LoVo (cell line): ENCODE measurements around the gene MACROD2.

Experiments
- DNase-seq: peaks from one replicate; pipeline ENCODE4 v3.0.0-alpha.2; 2016; ENCODE audit warnings: low spot score

The MACROD2 gene

DNA sequence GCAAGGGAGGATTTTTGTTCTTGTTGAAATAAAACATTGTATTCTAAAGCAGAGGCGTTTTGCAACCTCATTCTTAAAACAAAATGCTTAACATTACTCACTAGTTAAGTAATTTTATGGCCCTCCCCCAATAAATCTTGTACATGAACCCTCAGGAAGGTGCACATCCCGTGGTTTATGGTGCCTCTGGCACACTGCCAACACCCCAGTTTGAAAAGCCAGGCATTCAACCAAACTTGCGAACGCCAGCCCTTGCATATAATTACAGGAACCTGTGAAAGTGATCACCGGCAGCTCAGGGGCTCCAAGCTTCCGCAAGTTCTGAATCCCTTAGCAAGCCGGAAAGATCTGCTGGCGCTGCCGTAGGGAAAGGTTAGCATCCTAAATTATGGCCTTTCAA is 1451.1 kb downstream of the MACROD2 start:
- no peak for DNase-seq

DNA sequence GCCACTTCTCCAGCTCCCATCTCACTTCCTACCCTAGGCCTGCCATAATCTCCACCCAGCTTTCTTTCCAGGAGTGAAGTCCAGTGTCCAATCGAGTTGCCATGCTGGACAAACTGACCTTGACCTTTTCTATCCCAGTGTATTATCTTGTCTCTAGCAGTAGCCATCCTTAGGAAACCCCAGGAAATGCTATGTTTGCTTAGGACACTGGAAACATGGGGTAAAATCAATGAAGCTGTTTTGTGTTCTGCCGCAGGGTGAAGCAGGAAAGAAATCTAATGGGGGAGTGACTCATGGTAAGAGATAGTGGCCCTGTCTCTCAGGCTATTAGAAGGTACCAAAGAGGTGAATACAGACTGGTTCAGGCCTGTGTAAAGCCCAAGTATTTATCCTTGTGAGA is 1452.2 kb downstream of the MACROD2 start:
- no peak for DNase-seq

DNA sequence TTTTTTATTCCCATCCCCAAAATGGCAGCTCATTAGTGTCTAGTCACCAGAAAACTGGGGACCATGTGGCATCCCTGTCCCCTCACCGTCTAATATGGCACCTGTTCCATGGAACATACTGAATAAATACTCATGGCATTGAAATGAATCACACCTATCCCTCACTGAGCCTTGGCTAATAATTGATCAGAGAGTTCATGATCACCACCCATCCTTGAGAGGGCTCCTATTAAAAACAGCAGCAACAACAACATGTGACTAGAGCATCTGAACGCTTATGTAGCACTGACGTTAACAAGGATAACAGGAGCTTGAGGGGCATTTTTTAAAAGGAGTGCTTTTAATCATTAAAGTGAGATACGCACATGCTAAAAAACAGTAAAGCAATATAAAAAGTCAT is 1453.7 kb downstream of the MACROD2 start:
- DNase-seq: no peak

DNA sequence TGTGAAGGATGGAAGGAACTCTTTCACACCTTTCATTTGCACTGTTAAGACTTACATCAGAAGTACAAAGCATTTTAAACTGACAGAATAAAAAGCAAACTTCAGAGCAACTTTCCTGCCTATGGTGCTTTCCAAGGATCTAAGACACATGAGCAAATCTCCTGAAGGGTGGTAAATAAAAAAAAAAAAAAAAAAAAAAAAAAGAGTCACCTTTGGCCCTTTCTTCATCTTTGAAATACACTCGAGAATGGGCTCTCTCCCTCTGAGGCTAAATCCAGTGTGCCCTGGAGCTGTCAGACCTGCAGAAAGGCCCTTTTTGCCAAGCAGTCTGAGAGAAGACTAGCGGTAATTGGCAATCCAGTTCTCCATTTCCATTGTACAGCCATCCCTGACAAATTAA is 1455.9 kb downstream of the MACROD2 start:
- DNase-seq: no peak

DNA sequence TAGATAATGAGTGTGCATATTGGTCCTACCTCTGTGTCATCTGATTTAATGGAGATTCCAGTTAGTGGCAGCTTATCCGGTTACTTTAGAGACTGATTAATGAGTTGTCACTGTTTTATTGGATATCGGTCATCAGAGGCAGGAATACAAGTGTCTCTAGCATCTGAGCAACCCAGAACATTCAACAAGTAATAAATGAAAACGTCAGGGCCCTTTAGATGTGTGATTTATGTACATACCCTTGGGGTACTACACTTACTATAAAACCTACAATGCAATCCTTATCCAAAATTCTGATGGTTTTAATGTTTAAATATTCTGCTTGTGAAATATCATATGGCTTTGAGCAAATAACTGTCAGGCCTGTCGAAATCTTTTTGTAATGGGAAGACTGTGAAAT is 1460.0 kb downstream of the MACROD2 start:
- DNase-seq: no peak

DNA sequence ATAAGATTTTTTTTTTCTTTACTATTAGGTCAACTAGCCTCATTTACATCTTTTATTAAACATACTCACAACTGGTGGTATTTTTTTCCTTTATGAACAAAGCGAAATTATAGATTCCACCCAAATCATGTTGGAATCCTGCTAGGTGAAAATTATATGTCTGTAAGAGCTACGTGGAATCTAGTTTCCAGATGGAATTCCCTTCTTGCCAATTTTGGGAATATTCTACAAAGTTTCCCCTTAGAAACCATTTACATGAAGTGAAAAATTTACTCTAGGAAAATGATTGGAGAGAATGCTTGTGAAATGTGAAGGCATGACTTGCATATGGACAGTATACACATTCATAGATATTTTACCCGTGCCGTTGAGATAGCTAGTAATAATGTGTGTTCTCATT is 1466.6 kb downstream of the MACROD2 start:
- DNase-seq: no peak

DNA sequence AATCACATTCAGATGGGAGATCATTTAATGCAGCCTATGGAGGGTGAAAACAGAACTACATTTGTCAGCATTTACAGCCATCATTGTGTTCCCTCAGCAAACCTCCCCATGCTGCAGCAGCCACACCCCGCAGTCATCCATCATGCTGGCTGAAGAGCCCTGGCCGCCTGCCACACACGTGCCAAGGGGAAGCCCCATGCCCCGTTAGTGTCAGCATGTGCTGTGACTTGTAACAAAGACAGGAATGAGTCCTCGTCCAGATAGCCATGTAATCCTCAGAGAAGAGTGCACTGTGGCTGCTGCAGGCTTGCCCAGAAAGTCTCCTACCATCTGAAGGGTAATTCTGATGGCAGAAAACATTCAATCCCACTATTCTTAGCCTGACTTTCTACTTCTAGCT is 1480.2 kb downstream of the MACROD2 start:
- DNase-seq: peak; percentile 15

DNA sequence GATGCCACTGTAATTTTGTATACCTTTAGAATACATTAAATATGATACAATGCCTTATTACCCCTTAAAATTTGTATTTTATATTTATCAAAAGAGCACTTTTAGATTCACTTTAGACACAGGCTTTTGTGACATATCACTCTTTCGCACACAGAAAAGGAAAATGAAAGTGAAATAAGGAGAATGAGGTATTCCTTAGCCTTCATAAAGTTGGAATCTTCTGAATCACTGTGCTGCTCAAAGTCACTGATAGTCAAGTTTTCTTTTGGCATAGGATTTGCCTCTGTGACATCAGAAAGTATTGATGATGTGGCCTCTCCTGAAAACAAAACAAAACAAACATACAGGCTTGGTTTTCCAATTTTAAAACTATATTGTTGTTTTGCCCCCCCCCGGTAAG is 1480.9 kb downstream of the MACROD2 start:
- no peak for DNase-seq

DNA sequence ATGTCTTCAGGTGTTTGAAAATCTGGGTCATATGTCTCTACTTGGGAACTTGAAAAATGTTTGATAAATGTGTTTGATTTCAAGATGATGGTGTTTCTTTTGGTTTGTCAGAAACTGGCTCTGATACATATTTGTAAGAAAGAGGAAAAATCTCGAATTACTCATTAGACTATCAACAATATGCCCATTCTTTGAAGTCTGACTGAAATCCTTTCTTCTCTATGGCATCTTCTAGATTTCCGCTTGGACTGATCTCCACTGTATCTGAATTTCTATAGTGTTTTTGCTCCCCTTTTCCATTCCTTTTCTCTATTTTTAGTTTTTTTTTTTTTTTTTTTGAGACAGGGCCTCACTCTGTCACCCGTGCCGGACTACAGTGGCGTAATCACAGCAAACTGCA is 1481.5 kb downstream of the MACROD2 start:
- DNase-seq: no peak

DNA sequence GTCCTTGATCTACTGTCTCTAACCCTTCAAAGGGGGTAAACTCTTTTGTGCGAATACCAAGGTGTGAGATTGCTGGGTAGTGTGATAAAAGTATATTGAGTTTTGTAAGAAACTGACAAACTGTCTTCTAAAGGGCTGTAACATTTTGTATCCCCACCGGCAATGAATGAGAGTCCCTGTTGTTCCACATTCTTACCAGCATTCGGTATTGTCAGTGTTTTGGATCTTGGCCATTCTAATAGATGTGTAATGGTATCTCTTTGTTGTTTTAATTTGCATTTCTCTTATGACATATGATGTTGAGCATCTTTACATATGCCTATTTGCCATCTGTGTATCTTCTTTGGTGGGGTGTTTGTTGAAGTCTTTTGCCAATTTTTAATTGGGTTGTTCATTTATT is 1487.2 kb downstream of the MACROD2 start:
- no peak for DNase-seq

DNA sequence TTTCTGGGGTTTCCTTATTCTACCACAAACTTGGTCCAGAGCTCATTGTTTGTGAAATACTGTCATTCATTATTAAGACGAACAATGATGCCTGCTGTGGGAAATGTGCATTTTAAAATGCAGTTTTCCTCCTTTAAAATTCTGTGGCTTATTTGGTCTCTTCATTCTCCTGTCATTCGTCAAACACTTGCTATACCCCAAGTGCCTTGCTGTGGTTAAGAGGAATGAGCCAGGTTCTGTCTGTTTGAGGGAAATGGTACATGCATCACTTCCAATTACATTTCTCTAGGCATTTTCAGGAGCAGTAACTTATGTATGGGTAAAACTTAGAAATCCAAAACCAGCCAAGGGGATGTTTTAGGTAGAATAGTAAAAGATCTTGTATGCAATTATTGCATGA is 1490.2 kb downstream of the MACROD2 start:
- DNase-seq: no peak

DNA sequence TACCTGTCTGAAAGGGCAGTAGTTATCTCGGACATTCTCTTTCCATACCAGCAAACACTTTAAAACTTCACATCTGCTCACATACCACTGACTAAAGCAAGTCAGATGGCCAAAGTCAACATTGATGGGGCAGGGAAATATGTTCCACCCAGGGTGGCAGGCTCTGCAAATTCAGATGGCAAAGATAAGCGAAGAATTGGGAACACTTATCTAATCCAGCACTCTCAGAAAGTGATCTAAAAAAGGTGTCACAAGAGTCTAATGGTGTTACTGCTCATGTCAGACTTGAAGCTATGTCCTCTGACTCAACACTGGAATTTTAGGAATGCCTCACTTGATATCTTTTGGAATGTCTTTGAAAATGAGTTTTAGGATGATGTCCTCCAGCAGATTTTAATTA is 1491.7 kb downstream of the MACROD2 start:
- no peak for DNase-seq

DNA sequence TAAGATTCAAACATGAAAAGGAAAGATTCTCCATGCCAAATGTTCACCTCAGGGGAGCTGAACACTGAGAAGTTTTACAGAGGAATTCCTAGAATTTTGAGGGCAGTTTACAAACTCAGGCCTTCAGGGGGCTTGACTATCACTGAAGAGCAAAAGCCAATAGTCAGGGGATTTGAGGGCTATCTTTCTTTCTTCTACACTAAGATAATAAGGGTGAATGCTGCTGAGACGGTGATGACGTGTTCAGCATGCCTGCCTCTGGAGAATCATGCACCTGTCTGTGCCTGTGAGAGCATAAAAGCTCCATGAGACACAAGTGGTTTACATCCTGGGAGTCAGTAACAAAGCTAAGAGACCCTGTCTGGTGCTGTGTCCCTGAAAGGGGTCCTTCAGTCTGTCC is 1492.4 kb downstream of the MACROD2 start:
- no peak for DNase-seq

DNA sequence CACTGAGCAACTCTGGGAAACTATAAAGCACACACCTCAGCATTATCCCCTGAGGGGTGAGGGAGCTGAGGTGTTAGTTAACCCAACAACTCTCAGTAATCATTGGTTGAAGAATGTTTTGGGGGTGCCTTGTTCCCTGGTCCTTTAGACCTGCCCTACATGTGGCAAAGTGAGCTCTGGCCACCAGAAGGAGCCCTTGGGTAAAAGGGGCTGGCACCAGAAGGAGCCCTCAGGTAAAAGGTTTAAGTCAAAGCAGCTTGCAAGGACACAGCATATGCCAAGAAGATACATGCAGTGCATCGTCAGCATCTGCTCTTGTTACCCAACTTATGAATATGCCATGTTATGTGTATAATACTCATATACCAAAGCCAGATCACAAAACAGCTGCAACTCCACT is 1496.3 kb downstream of the MACROD2 start:
- no peak for DNase-seq

DNA sequence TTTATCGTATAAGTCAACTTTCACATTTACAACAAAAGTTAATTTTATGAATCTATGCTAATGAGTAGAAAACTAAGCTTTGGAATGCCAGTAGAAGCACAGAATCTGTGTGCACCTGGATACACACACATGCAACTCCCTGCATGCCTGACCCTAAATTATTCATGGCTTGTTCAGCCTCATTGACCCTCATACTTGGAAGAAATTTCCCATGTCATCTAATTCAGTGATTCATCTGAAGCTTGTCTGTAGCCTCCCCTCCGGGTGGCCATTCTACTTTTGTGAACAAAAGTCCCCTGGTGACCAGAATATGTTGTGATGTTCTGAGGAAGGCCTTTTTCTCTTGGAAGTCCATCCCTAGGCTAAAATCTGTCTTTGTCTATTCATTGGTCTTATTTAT is 1499.5 kb downstream of the MACROD2 start:
- DNase-seq: no peak

DNA sequence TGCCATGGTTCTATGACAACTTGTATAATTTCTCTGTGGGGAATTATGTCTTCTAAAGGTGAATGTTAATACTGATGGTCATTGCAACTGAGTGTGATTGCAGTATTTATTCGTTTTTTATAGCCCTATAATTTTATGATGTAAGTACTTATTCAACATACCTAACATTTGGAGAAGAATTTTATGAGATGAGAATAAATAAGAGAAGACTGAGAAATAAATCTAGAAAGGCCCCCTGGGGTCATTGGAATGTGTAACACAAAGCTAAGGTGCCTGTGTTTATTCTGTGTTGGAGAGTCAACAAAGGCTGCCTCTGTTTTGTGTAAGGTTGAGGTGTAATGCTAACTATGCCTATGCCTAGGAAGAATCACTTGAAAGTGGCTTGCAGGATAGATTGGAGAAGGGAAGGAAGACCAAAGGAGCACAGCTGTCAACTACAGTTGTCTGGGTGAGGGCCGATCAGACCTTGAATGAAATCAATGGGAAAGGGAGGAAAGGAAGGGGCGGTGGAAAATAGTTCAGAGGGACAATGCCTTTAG is 1501.3 kb downstream of the MACROD2 start:
- DNase-seq: peak; percentile 2

DNA sequence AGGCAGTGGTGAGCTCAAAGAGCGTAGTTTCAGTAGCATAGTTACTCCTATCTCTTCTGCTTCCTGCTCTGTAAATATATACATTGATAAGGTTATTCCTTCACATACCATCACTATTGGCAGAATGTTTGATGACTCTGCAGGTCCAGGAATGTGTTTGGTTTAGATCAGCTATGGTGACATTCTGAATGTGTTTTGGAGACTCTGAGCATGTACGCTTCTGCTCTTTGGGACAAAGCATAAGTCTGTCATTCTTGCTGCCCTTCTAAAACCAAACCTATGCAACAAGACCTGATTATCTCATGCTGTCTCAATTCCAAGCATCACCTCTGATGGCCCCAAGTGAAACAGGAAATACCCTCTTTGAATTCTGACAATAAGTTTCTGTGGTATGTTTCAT is 1503.6 kb downstream of the MACROD2 start:
- DNase-seq: no peak

DNA sequence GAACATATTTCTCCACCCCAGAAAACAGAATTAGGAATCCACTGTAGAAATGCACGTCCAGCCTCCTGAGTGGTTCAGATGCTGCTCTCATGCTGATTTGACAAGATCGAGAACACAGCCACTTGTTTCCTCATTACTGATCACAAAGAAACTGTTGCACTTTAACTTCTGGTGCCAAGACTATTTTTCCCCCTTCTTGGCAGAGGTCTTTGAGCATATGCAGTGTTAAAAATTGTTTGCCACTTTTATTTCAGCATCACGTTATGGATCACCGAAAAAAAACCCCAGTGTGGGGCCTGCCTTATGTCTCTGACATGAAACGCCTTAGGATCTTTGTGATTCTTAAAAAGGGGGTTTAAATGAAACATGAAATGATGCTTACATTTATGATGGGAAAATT is 1511.0 kb downstream of the MACROD2 start:
- no peak for DNase-seq

DNA sequence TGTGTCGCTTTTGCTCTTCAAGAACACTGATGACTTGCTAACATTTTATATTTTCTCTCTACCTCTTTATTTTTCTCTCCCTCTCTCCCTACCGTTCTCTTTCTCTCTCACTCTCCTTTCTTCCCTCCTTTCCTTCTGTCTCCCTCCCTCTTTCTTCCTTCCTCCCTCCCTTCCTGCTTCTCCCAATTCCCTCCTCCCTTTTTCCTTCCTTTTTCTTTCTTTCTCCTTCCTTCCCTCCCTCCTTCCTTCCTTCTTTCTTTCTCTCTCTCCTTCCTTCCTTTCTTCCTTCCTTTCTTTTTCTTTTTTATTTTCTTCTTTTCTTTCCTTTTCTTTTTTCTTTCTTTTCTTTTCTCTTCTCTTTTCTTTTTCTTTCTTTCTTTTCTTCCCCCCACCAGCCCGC is 1511.8 kb downstream of the MACROD2 start:
- no peak for DNase-seq

DNA sequence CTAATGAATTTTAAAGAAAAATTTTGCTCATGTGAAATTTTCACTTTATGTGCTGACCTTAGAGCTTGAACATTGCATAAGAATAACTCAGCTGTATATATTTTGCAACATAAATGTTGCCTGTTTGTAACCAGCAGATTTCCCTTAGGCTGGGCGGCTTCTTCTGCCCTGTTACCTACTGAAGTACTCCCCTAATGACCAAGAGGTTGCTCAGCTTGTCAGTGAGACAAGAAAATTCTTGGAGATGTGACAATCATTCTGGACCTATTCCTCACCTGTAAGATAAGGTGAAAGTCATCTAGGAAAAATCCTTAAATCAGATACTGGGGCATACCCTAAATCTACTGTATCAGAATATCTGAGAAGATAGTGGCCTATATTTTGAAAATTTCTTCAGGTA is 1516.2 kb downstream of the MACROD2 start:
- no peak for DNase-seq

DNA sequence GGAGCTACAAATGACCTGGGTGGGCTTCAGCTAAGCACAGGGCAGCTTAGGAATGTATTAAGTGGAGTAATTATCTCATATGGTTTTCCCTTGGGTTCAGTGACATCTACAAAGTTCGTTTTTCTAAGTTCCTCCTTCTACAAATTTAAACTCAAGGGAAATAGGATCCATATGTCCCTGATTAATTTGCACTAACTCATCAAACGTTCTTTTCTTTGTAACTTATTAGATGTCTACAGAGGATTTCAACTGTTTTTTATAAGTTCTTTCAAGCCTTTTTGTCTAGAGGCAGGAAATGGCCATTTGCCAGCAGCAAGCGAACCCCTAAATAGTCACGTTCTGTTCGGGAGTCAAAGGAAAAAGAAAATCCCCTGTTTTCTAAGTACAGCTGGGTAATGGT is 1517.6 kb downstream of the MACROD2 start:
- DNase-seq: no peak

DNA sequence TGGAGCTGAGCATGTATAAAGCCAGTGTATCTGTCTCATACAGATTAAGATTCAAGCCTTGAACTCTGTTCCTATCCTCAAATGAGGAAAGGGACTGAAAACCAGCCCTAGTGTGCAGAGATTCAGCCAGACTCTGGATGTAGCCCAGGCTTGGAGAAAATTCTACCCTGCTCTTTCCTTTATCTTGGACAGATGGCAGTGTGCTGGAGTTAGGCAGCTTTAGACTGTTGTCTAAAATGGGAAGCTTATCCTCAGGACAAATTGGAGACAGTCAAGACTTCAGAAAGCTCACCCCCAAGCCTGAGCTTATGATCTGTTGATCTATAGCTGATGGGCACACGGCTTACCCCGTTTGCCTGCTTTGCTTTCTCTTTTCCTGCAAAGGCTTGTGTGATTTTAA is 1520.4 kb downstream of the MACROD2 start:
- no peak for DNase-seq

DNA sequence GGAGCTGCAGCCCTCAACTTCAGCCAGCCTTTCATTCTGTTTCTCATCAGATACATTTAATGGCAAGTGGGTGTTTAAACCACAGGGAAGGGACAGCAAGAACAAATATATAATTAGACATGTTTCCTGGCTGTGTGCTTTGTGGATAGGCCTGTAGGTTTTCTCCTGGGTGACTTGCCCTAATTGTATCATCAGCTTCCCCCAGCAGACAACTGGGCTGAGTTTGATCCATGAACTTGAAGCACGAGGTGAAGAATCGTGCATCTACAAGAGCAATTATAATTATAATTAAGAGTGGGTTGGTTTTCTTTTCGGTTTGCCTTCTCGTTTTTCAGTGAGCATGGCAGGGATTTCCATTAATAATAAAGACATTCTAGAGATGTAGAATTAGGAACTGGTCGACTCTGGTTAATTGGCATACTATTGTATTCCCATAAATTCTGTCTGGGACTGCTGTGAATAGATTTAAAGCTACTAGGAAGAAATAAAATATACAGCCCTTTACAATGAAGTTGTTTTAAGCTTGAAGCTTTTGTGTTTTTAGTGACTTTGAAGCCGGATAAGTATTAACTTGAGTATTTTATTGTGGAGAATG is 1525.7 kb downstream of the MACROD2 start:
- DNase-seq: no peak

DNA sequence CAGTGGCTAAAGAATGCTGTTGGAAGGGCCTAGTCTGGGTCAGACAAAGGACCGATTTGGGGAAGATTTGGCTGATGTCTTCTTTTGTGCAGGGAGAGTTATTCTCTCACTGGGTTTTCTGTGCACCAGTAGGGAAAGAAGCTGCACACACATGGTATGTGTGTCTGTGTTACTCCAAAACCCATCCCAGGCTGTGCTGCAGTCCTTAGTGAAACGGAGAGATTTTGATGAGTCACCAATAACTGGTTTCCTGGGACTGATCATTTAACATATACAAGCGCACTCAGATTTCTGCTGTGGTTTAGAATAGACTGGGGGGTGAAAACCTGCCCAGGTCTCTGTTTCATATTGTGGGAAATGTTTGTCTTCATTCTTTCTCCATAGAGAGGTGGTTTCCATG is 1528.1 kb downstream of the MACROD2 start:
- DNase-seq: no peak
